H1 (cell line): ENCODE data around the gene PLEKHA3. TPM values are rescaled to one million over a fixed set of nuclear protein-coding genes. Genes with fewer than 3 reads are reported as not detected.

ENCODE experiments used
- CTCF ChIA-PET: fragments of 300-600 bp; sonication (Branson Sonifier 250); formaldehyde crosslinking; loops from one replicate; lab custom pipeline; 2021; ENCODE audit not compliant: partially characterized antibody; lab: Charles Lee
- POLR2A ChIA-PET: fragments of 300-600 bp; sonication (Branson Sonifier 250); formaldehyde crosslinking; loops from one replicate; lab custom pipeline; 2021; ENCODE audit warnings: inconsistent platforms; ENCODE audit not compliant: partially characterized antibody; lab: Charles Lee
- DNase-seq, 2 experiments: peaks; one replicate each; pipeline versions ENCODE4 v3.0.0 to v3.0.0-alpha.2; 2010 to 2022; ENCODE audit warnings: low spot score in 2 of 2, low read depth in 1 of 2, mixed read lengths in 1 of 2
- FAIRE-seq: peaks from 2 replicates; lab custom pipeline; 2011; peaks lifted over from hg19 to GRCh38; lab: Jason Lieb, UNC
- H2AFZ ChIP-seq: 2 replicates; pipeline ENCODE4 v1.8.1; 2012; ENCODE audit warnings: low read length, inconsistent platforms
- H2AK5ac ChIP-seq: 2 replicates; pipeline ENCODE4 v1.6.1; 2013; ENCODE audit warnings: low read depth, low read length
- H2BK120ac ChIP-seq: replicated peaks from 2 replicates; pipeline ENCODE3; 2013; ENCODE audit warnings: low read depth, low read length, inconsistent platforms
- H2BK12ac ChIP-seq: 2 replicates; pipeline ENCODE4 v1.6.1; 2013; ENCODE audit warnings: low read depth, low read length
- H2BK15ac ChIP-seq: 2 replicates; pipeline ENCODE4 v1.6.1; 2013; ENCODE audit warnings: low read length
- H2BK20ac ChIP-seq: 2 replicates; pipeline ENCODE4 v1.6.1; 2013; ENCODE audit warnings: low read length
- H2BK5ac ChIP-seq: 2 replicates; pipeline ENCODE4 v1.6.1; 2013; ENCODE audit warnings: low read depth, low read length
- H3K14ac ChIP-seq: 2 replicates; pipeline ENCODE4 v1.6.1; 2013; ENCODE audit warnings: inconsistent platforms; ENCODE audit not compliant: insufficient read length
- H3K18ac ChIP-seq: 2 replicates; pipeline ENCODE4 v1.6.1; 2013; ENCODE audit warnings: low read length; ENCODE audit errors: extremely low read depth
- H3K23ac ChIP-seq: 2 replicates; pipeline ENCODE4 v1.6.1; 2013; ENCODE audit warnings: inconsistent platforms; ENCODE audit not compliant: insufficient read length
- H3K23me2 ChIP-seq: 2 replicates; pipeline ENCODE4 v1.6.1; 2013; ENCODE audit warnings: low read depth, low read length
- H3K27ac ChIP-seq: 2 replicates; pipeline ENCODE4 v1.6.1; 2011; ENCODE audit warnings: low read depth, low read length, inconsistent platforms
- H3K27me3 ChIP-seq, 4 experiments: replicated peaks in 1 of 4; 1 replicate in 1 of 4; 2 replicates in 3 of 4; pipeline versions ENCODE4 v1.6.1 to v1.8.1; 2011 to 2013; ENCODE audit warnings: low read length in 3 of 4, mild to moderate bottlenecking in 3 of 4, inconsistent platforms in 2 of 4, mixed read lengths in 2 of 4, moderate library complexity in 1 of 4; ENCODE audit not compliant: control insufficient read depth in 3 of 4, insufficient read depth in 3 of 4; ENCODE audit errors: extremely low read depth in 1 of 4
- H3K36me3 ChIP-seq, 4 experiments: 2 replicates each; pipeline versions ENCODE4 v1.6.1 to v1.8.1; 2011 to 2013; ENCODE audit warnings: mild to moderate bottlenecking in 4 of 4, low read length in 3 of 4, moderate library complexity in 2 of 4, control low read depth in 1 of 4, inconsistent platforms in 1 of 4; ENCODE audit not compliant: insufficient read depth in 4 of 4, control insufficient read depth in 2 of 4
- H3K4ac ChIP-seq: replicated peaks from 2 replicates; pipeline ENCODE3; 2013; ENCODE audit warnings: low read length, low read depth, mixed read lengths, inconsistent platforms; ENCODE audit not compliant: insufficient read length
- H3K4me1 ChIP-seq, 4 experiments: replicated peaks in 1 of 4; 1 replicate in 1 of 4; 2 replicates in 3 of 4; pipeline versions ENCODE4 v1.6.1 to v1.8.1; 2011 to 2013; ENCODE audit warnings: low read length in 3 of 4, inconsistent platforms in 2 of 4, mixed read lengths in 1 of 4; ENCODE audit not compliant: insufficient read depth in 4 of 4, control insufficient read depth in 3 of 4
- H3K4me2 ChIP-seq, 2 experiments: 2 replicates each; pipeline versions ENCODE4 v1.6.1 to v1.8.1; 2011 to 2013; ENCODE audit warnings: low read depth in 2 of 2, low read length in 2 of 2, control low read depth in 1 of 2, inconsistent platforms in 1 of 2, mild to moderate bottlenecking in 1 of 2; ENCODE audit not compliant: insufficient read depth in 1 of 2
- H3K4me3 ChIP-seq, 4 experiments: fragments of 200-600, 300-600 bp in 1 of 4; sonication (generic), shearing (Covaris generic), sonication (Bioruptor Twin) in 1 of 4; 2 replicates each; pipeline versions ENCODE4 v1.5.1 to v1.8.1; 2011 to 2016; ENCODE audit warnings: low read length in 4 of 4, low read depth in 3 of 4, control low read depth in 2 of 4, inconsistent platforms in 2 of 4, mild to moderate bottlenecking in 2 of 4, mixed read lengths in 1 of 4, moderate library complexity in 1 of 4; ENCODE audit not compliant: insufficient read depth in 2 of 4; ENCODE audit errors: extremely low read depth in 1 of 4
- H3K56ac ChIP-seq: replicated peaks from 2 replicates; pipeline ENCODE3; 2013; ENCODE audit warnings: low read depth, mild to moderate bottlenecking, mixed read lengths, low read length, inconsistent platforms; ENCODE audit not compliant: insufficient read length
- H3K79me1 ChIP-seq: 2 replicates; pipeline ENCODE4 v1.6.1; 2013; ENCODE audit warnings: low read depth, low read length, control low read depth
- H3K79me2 ChIP-seq, 2 experiments: 2 replicates each; pipeline versions ENCODE4 v1.6.1 to v1.8.1; 2012 to 2013; ENCODE audit warnings: low read length in 2 of 2, mild to moderate bottlenecking in 2 of 2, inconsistent platforms in 1 of 2; ENCODE audit not compliant: insufficient read depth in 2 of 2, control insufficient read depth in 1 of 2
- H3K9ac ChIP-seq, 4 experiments: replicated peaks in 1 of 4; 1 replicate in 1 of 4; 2 replicates in 3 of 4; pipeline versions ENCODE4 v1.6.1 to v1.8.1; 2011 to 2013; ENCODE audit warnings: low read depth in 3 of 4, low read length in 3 of 4, control low read depth in 2 of 4, mild to moderate bottlenecking in 2 of 4, moderate library complexity in 2 of 4, inconsistent platforms in 1 of 4; ENCODE audit errors: extremely low read depth in 1 of 4
- H3K9me3 ChIP-seq, 2 experiments: 2 replicates each; pipeline versions ENCODE4 v1.6.1 to v1.8.1; 2012 to 2013; ENCODE audit warnings: mild to moderate bottlenecking in 2 of 2, moderate library complexity in 2 of 2, control low read depth in 1 of 2, inconsistent platforms in 1 of 2, low read depth in 1 of 2, low read length in 1 of 2, mixed read lengths in 1 of 2; ENCODE audit not compliant: insufficient read depth in 2 of 2
- H4K20me1 ChIP-seq, 2 experiments: replicated peaks in 1 of 2; 2 replicates each; pipeline versions ENCODE3 to v1.8.1; 2011 to 2013; ENCODE audit warnings: inconsistent platforms in 2 of 2, low read length in 2 of 2, mild to moderate bottlenecking in 1 of 2; ENCODE audit not compliant: insufficient read depth in 2 of 2, control insufficient read depth in 1 of 2
- H4K5ac ChIP-seq: 2 replicates; pipeline ENCODE4 v1.6.1; 2013; ENCODE audit warnings: low read length, low read depth, mixed read lengths, inconsistent platforms; ENCODE audit not compliant: insufficient read length
- H4K8ac ChIP-seq: 2 replicates; pipeline ENCODE4 v1.8.0; 2013; ENCODE audit warnings: mild to moderate bottlenecking, moderate library complexity, low read length, inconsistent platforms; ENCODE audit not compliant: insufficient read depth; ENCODE audit errors: extremely low read depth
- H4K91ac ChIP-seq: replicated peaks from 2 replicates; pipeline ENCODE3; 2013; ENCODE audit warnings: low read length, mixed read lengths, inconsistent platforms; ENCODE audit not compliant: insufficient read length
- BRCA1 ChIP-seq: IDR thresholded peaks from 2 replicates; pipeline ENCODE4 v1.6.1; 2012; ENCODE audit warnings: low read depth, low read length, improper control_type of control experiment
- CHD1 ChIP-seq: IDR thresholded peaks from 2 replicates; pipeline ENCODE4 v1.6.1; 2012; ENCODE audit warnings: low read depth, low read length, improper control_type of control experiment
- CTBP2 ChIP-seq: IDR thresholded peaks from 2 replicates; pipeline ENCODE4 v1.7.0; 2011; ENCODE audit warnings: borderline replicate concordance, mild to moderate bottlenecking, moderate library complexity, mixed read lengths, low read length; ENCODE audit not compliant: insufficient read depth, insufficient read length
- CTCF ChIP-seq, 3 experiments: IDR thresholded peaks; 1 replicate in 2 of 3; 2 replicates in 1 of 3; pipeline versions ENCODE4 v1.5.1 to v1.6.1; 2011; ENCODE audit warnings: low read length in 3 of 3, mild to moderate bottlenecking in 3 of 3, inconsistent platforms in 2 of 3, low read depth in 1 of 3, moderate library complexity in 1 of 3; ENCODE audit not compliant: insufficient read depth in 1 of 3; ENCODE audit errors: control extremely low read depth in 1 of 3
- NANOG ChIP-seq: IDR thresholded peaks from 2 replicates; pipeline ENCODE4 v1.6.1; 2011; ENCODE audit warnings: low read length, low read depth, mild to moderate bottlenecking, inconsistent platforms; ENCODE audit not compliant: insufficient read depth, poor library complexity, severe bottlenecking
- POLR2A ChIP-seq, 2 experiments: IDR thresholded peaks; 1 replicate in 1 of 2; 2 replicates in 1 of 2; pipeline ENCODE4 v1.6.1; 2011; ENCODE audit warnings: low read depth in 2 of 2, low read length in 2 of 2, mild to moderate bottlenecking in 2 of 2; ENCODE audit errors: control extremely low read depth in 1 of 2
- POU5F1 ChIP-seq: IDR thresholded peaks from 2 replicates; pipeline ENCODE4 v1.6.1; 2011; ENCODE audit warnings: low read depth, mild to moderate bottlenecking, low read length, moderate library complexity
- SP1 ChIP-seq: IDR thresholded peaks from 2 replicates; pipeline ENCODE4 v1.6.1; 2011; ENCODE audit warnings: low read depth, low read length
- SUZ12 ChIP-seq: fragments of 200-600 bp; sonication (generic); IDR thresholded peaks from 2 replicates; pipeline ENCODE4 v1.6.1; 2012; ENCODE audit warnings: mild to moderate bottlenecking, inconsistent platforms, low read length, moderate library complexity, mixed read lengths
- WGBS, 2 experiments: shearing (Covaris generic) in 1 of 2; methylation state at CpG; one replicate each; pipeline versions ENCODE4 v1.1.6 to v1.1.7; 2013 to 2015; ENCODE audit warnings: low lambda C conversion rate in 2 of 2, mixed read lengths in 2 of 2, inconsistent platforms in 1 of 2, low coverage in 1 of 2, missing lambda C conversion rate in 1 of 2; ENCODE audit not compliant: insufficient replicate concordance in 2 of 2, insufficient coverage in 1 of 2, insufficient read length in 1 of 2; ENCODE audit errors: extremely low coverage in 1 of 2, missing lambda C conversion rate in 1 of 2; 5-methylcytosine and 5-hydroxymethylcytosine counted together
- polyA plus RNA-seq, 7 experiments: library from polyadenylated mRNA; depleted of rRNA in 3 of 7; stranded (reverse) in 5 of 7; unstranded in 2 of 7; fragments of >200 nt in 5 of 7; fragments of 200-250 nt in 2 of 7; gene quantifications; 1 replicate in 5 of 7; 2 replicates in 1 of 7; 4 replicates in 1 of 7; pipeline versions ENCODE4 v1.2.1 to v1.2.3, GENCODE V29; 2011 to 2013; ENCODE audit warnings: missing spikeins in 2 of 7, mixed read lengths in 2 of 7
- total RNA-seq: library from RNA; stranded (reverse); fragmentation: NEBNext Ultra II Directional; extraction: Animal tissue kit (Norgen Biotek cat#: 25700); gene quantifications from 2 replicates; pipeline ENCODE4 v1.2.1, GENCODE V29; 2021

The PLEKHA3 gene
- total and polyA plus RNA-seq, 2 of the 8 experiments (the other 6 are each of a cell fraction or from before 2014, with no cell fraction given) = 1.9 to 20.1 TPM

GRCh38 chr2:178530625-178531142, 50.4 kb downstream of the PLEKHA3 start:
- Histone ChIP-seq H3K18ac (no peak overlapping the region), H2AFZ (no peak overlapping the region), H3K56ac (no peak overlapping the region), H3K9ac (no peak overlapping the region), H3K23ac (no peak overlapping the region)
- POLR2A ChIA-PET = interaction anchor here (1.0 kb wide), 1 partner anchor 16 kb away, joined by 4 read pairs; no protein-coding TSS in a partner anchor
- TF ChIP-seq CTCF (IDR thresholded peaks at IDR 0.05; ENCODE audit: control extremely low read depth in 1 of 3, insufficient read depth in 1 of 3, low read depth in 1 of 3, low read length in 3 of 3) (no peak), BRCA1 (no peak), POU5F1 (no peak), SUZ12 (no peak), POLR2A (IDR thresholded peaks at IDR 0.05; ENCODE audit: control extremely low read depth in 1 of 2, low read depth in 2 of 2, low read length in 2 of 2) (no peak), SP1 (no peak), CHD1 (no peak), CTBP2 (no peak), NANOG (no peak)
- TF ChIP-seq, all 59 proteins: peak for 0
- no peak overlapping the region for H2BK20ac ChIP-seq
- H3K4me2 ChIP-seq = no peak overlapping the region
- H3K4me3 ChIP-seq = no peak overlapping the region
- H3K36me3 ChIP-seq = peaks cover 0 to 29% (median 16%) of the 10 kb centered on the region in 4 experiments; a peak in 6 of 8 replicates
- 89% methylated on average over 8 of the region's 8 CpGs; no CpG with 5 or more reads in 1 of the 2 experiments for WGBS, 2 experiments
- FAIRE-seq (no peak), DNase-seq (no peak)
- no peak overlapping the region for H3K27ac ChIP-seq
- H2AK5ac ChIP-seq = no peak overlapping the region
- no peak overlapping the region for H4K8ac ChIP-seq
- no peak overlapping the region for H4K5ac ChIP-seq
- H3K79me2 ChIP-seq = peaks cover 5 to 76% of the 10 kb centered on the region in 2 experiments; a peak in 3 of 4 replicates
- no peak overlapping the region for H3K4ac ChIP-seq
- peaks cover 0 to 7% of the 10 kb centered on the region in 2 experiments for H4K20me1 ChIP-seq
- no peak overlapping the region for H2BK15ac ChIP-seq
- no peak overlapping the region for H2BK5ac ChIP-seq
- no peaks in the 10 kb centered on the region for H3K23me2 ChIP-seq
- no peaks in the 10 kb centered on the region for H3K27me3 ChIP-seq
- no peak overlapping the region for H3K14ac ChIP-seq
- CTCF ChIA-PET = interaction anchor here (0.6 to 1.2 kb wide), 3 partner anchors 8 to 20 kb away, joined by 3 read pairs; no protein-coding TSS in a partner anchor
- H3K4me1 ChIP-seq = peaks cover 0 to 3% (median 0%) of the 10 kb centered on the region in 4 experiments; a peak in 1 of 7 replicates
- H2BK12ac ChIP-seq = no peak overlapping the region
- H2BK120ac ChIP-seq = no peak overlapping the region
- no peak overlapping the region for H4K91ac ChIP-seq
- no peaks in the 10 kb centered on the region for H3K9me3 ChIP-seq
- peaks cover 17% of the 10 kb centered on the region for H3K79me1 ChIP-seq
